ENCODE measurements around the gene INTS12.

Gene INTS12

GRCh38 chr4:105644257-105644656, 64.2 kb downstream of the INTS12 start:
- H3K27me3 Mint-ChIP-seq (ENCODE audit: low read depth, poor library complexity) = peaks cover 19% of the 10 kb centered on the region
- no peaks in the 10 kb centered on the region for H3K4me1 Mint-ChIP-seq
- peaks cover 6% of the 10 kb centered on the region for H3K9me3 Mint-ChIP-seq
- no peak for DNase-seq
- H3K27ac Mint-ChIP-seq = no peak overlapping the region
- H3K4me3 Mint-ChIP-seq = no peak overlapping the region
- TF ChIP-seq CTCF (IDR thresholded peaks at IDR 0.05) = no peak
- no peaks in the 10 kb centered on the region for H3K36me3 Mint-ChIP-seq (ENCODE audit: low read depth)

- H3K36me3 Mint-ChIP-seq (ENCODE audit: low read depth) = no peaks in the 10 kb centered on the region
- H3K9me3 Mint-ChIP-seq = peaks cover 6% of the 10 kb centered on the region
- H3K27ac Mint-ChIP-seq = no peak overlapping the region
- H3K4me3 Mint-ChIP-seq = no peak overlapping the region
- peaks cover 8% of the 10 kb centered on the region for H3K27me3 Mint-ChIP-seq (ENCODE audit: low read depth, poor library complexity)
- no peak for DNase-seq
- H3K4me1 Mint-ChIP-seq = peaks cover 7% of the 10 kb centered on the region
- TF ChIP-seq CTCF (IDR thresholded peaks at IDR 0.05) = no peak
Measured at GRCh38 chr4:105641845-105642244, 66.6 kb downstream of the INTS12 start.

- TF ChIP-seq CTCF (IDR thresholded peaks at IDR 0.05) = no peak
- Mint-ChIP-seq H3K27ac (no peak overlapping the region), H3K4me1 (peaks cover 7% of the 10 kb centered on the region), H3K9me3 (peaks cover 6% of the 10 kb centered on the region), H3K36me3 (ENCODE audit: low read depth) (no peaks in the 10 kb centered on the region), H3K4me3 (no peak overlapping the region), H3K27me3 (ENCODE audit: low read depth, poor library complexity) (peaks cover 4% of the 10 kb centered on the region)
- no peak for DNase-seq
Measured at GRCh38 chr4:105637408-105638176, 70.9 kb downstream of the INTS12 start.

GRCh38 chr4:105634402-105635080, 73.9 kb downstream of the INTS12 start:
- Mint-ChIP-seq H3K4me1 (peaks cover 12% of the 10 kb centered on the region), H3K4me3 (no peak overlapping the region), H3K36me3 (ENCODE audit: low read depth) (no peaks in the 10 kb centered on the region), H3K9me3 (no peaks in the 10 kb centered on the region), H3K27ac (no peak overlapping the region), H3K27me3 (ENCODE audit: low read depth, poor library complexity) (no peaks in the 10 kb centered on the region)
- TF ChIP-seq CTCF (IDR thresholded peaks at IDR 0.05) = no peak
- DNase-seq = no peak

GRCh38 chr4:105633241-105633640, 75.2 kb downstream of the INTS12 start:
- no peak for TF ChIP-seq CTCF (IDR thresholded peaks at IDR 0.05)
- Mint-ChIP-seq H3K27me3 (ENCODE audit: low read depth, poor library complexity) (no peaks in the 10 kb centered on the region), H3K36me3 (ENCODE audit: low read depth) (no peaks in the 10 kb centered on the region), H3K27ac (no peak overlapping the region), H3K4me1 (peaks cover 16% of the 10 kb centered on the region), H3K9me3 (no peaks in the 10 kb centered on the region), H3K4me3 (no peak overlapping the region)
- DNase-seq = no peak
